Fibroblast of skin of abdomen (primary cell): ENCODE data around the gene JAZF1.
"Not testable (repeated sequence)": the region's sequence is repeated elsewhere in the genome, so short reads cannot be mapped to it uniquely, and the experiment has no call there.

Experiments
- DNase-seq: peaks from one replicate; pipeline ENCODE4 v3.0.0-alpha.2; 2013

Gene JAZF1

GRCh38 chr7:28037220-28038010, 143.2 kb downstream of the JAZF1 start:
- DNase-seq, result peak; percentile 97

- DNase-seq, result no peak
Measured at GRCh38 chr7:28036696-28037095, 143.9 kb downstream of the JAZF1 start.

- DNase-seq, result no peak
Measured at GRCh38 chr7:28033386-28033785, 147.2 kb downstream of the JAZF1 start.

- no peak for DNase-seq
Measured at GRCh38 chr7:28032738-28033380, 147.7 kb downstream of the JAZF1 start.

- peak; percentile 66 for DNase-seq
Measured at GRCh38 chr7:28029051-28029450, 151.5 kb downstream of the JAZF1 start.

GRCh38 chr7:28028471-28028870, 152.1 kb downstream of the JAZF1 start:
- DNase-seq, result no peak

GRCh38 chr7:28026237-28026636, 154.4 kb downstream of the JAZF1 start:
- DNase-seq, result no peak

GRCh38 chr7:28024786-28025334, 155.7 kb downstream of the JAZF1 start:
- DNase-seq, result no peak

- DNase-seq, result peak; percentile 77
Measured at GRCh38 chr7:28020302-28020940, 160.2 kb downstream of the JAZF1 start.

- no peak for DNase-seq
Measured at GRCh38 chr7:28018856-28019465, 161.6 kb downstream of the JAZF1 start.

- DNase-seq, result peak; percentile 65
Measured at GRCh38 chr7:28018446-28018845, 162.1 kb downstream of the JAZF1 start.

GRCh38 chr7:28018020-28018419, 162.6 kb downstream of the JAZF1 start:
- no peak for DNase-seq

GRCh38 chr7:28017372-28017771, 163.2 kb downstream of the JAZF1 start:
- peak; percentile 71 for DNase-seq

GRCh38 chr7:28016297-28016696, 164.3 kb downstream of the JAZF1 start:
- DNase-seq, result no peak

GRCh38 chr7:28015169-28015568, 165.4 kb downstream of the JAZF1 start:
- DNase-seq, result no peak

- not testable (repeated sequence) for DNase-seq
Measured at GRCh38 chr7:28014340-28014739, 166.3 kb downstream of the JAZF1 start.

- no peak for DNase-seq
Measured at GRCh38 chr7:28013441-28013840, 167.2 kb downstream of the JAZF1 start.

GRCh38 chr7:28013019-28013418, 167.6 kb downstream of the JAZF1 start:
- DNase-seq, result no peak

- DNase-seq, result no peak
Measured at GRCh38 chr7:28008911-28009310, 171.7 kb downstream of the JAZF1 start.

GRCh38 chr7:28008171-28008570, 172.4 kb downstream of the JAZF1 start:
- no peak for DNase-seq

- DNase-seq, result no peak
Measured at GRCh38 chr7:28006491-28006890, 174.1 kb downstream of the JAZF1 start.

- no peak for DNase-seq
Measured at GRCh38 chr7:28005847-28006231, 174.8 kb downstream of the JAZF1 start.
